Activated CD4-positive, alpha-beta memory T cell treated with anti-CD3 and anti-CD28 coated beads for 36 hours (primary cell): ENCODE data around the gene CLEC17A. TPM values are rescaled to one million over a fixed set of nuclear protein-coding genes. Genes with fewer than 3 reads are reported as not detected.

Source experiments
- total RNA-seq, 2 experiments: library from RNA; stranded (reverse); gene quantifications; one replicate each; pipeline ENCODE4 v1.2.3, GENCODE V29; 2021

The CLEC17A gene
- total RNA-seq, 2 experiments from 2014 or later, result 0.33 to 0.85 TPM

Other genes starting within 250 kb of the CLEC17A start
- gene ADGRE5, start 201.6 kb upstream of the CLEC17A start, total RNA-seq, result 100 to 1,000 TPM; 202 to 206 TPM
- 100 to 1,000 TPM; 200 to 204 TPM for gene DDX39A, start 163.7 kb upstream of the CLEC17A start, total RNA-seq
- gene PKN1, start 149.8 kb upstream of the CLEC17A start, total RNA-seq, result 100 to 1,000 TPM; 188 to 207 TPM
- under 1 TPM; 0.29 to 0.41 TPM for gene PTGER1, start 107.7 kb upstream of the CLEC17A start, total RNA-seq
- 10 to 100 TPM; 31.5 to 35.2 TPM for gene GIPC1, start 87.0 kb upstream of the CLEC17A start, total RNA-seq
- gene DNAJB1, start 64.7 kb upstream of the CLEC17A start, total RNA-seq, result 10 to 100 TPM; 71.2 to 76.5 TPM
- 100 to 1,000 TPM; 120 TPM for gene TECR, start 53.5 kb upstream of the CLEC17A start, total RNA-seq
- 100 to 1,000 TPM; 118 to 130 TPM for gene NDUFB7, start 11.0 kb upstream of the CLEC17A start, total RNA-seq
- not detected for gene ADGRE3, start 91.8 kb downstream of the CLEC17A start, total RNA-seq
- gene ZNF333, start 107.0 kb downstream of the CLEC17A start, total RNA-seq, result 10 to 100 TPM; 16.7 to 18.0 TPM
- gene ADGRE2, start 195.5 kb downstream of the CLEC17A start, total RNA-seq, result under 1 TPM; 0.55 to 0.58 TPM